T-helper 9 cell (primary cell): ENCODE measurements around the gene PADI4.
"Not testable (repeated sequence)": the region's sequence is repeated elsewhere in the genome, so short reads cannot be mapped to it uniquely, and the experiment has no call there.

ENCODE experiments used
- DNase-seq: peaks from one replicate; pipeline ENCODE4 v3.0.0-alpha.2; 2020

PADI4 gene

GRCh38 chr1:17397910-17398695, 90.1 kb downstream of the PADI4 start:
- DNase-seq: no peak

GRCh38 chr1:17400725-17401341, 92.8 kb downstream of the PADI4 start:
- no peak for DNase-seq

GRCh38 chr1:17401841-17402240, 93.8 kb downstream of the PADI4 start:
- no peak for DNase-seq

GRCh38 chr1:17403081-17403480, 95.1 kb downstream of the PADI4 start:
- DNase-seq: no peak

GRCh38 chr1:17404034-17404684, 96.2 kb downstream of the PADI4 start:
- no peak for DNase-seq

GRCh38 chr1:17404820-17405219, 96.8 kb downstream of the PADI4 start:
- DNase-seq: no peak

- DNase-seq: no peak
These were observed 98.1 kb downstream of the PADI4 start for GRCh38 chr1:17405898-17406759.

- not testable (repeated sequence) for DNase-seq
These were observed 98.9 kb downstream of the PADI4 start for GRCh38 chr1:17406760-17407475.

- DNase-seq: not testable (repeated sequence)
These were observed 100.0 kb downstream of the PADI4 start for GRCh38 chr1:17407786-17408514.

- DNase-seq: no peak
These were observed 101.4 kb downstream of the PADI4 start for GRCh38 chr1:17409391-17409811.

- DNase-seq: no peak
These were observed 104.3 kb downstream of the PADI4 start for GRCh38 chr1:17412093-17412870.
